ENCODE results near the gene HOXA9. TPM values are rescaled to one million over a fixed set of nuclear protein-coding genes. Genes with fewer than 3 reads are reported as not detected.

Gene HOXA9
- total RNA-seq: 8.6 and 13.6 TPM in 2 replicates

DNA sequence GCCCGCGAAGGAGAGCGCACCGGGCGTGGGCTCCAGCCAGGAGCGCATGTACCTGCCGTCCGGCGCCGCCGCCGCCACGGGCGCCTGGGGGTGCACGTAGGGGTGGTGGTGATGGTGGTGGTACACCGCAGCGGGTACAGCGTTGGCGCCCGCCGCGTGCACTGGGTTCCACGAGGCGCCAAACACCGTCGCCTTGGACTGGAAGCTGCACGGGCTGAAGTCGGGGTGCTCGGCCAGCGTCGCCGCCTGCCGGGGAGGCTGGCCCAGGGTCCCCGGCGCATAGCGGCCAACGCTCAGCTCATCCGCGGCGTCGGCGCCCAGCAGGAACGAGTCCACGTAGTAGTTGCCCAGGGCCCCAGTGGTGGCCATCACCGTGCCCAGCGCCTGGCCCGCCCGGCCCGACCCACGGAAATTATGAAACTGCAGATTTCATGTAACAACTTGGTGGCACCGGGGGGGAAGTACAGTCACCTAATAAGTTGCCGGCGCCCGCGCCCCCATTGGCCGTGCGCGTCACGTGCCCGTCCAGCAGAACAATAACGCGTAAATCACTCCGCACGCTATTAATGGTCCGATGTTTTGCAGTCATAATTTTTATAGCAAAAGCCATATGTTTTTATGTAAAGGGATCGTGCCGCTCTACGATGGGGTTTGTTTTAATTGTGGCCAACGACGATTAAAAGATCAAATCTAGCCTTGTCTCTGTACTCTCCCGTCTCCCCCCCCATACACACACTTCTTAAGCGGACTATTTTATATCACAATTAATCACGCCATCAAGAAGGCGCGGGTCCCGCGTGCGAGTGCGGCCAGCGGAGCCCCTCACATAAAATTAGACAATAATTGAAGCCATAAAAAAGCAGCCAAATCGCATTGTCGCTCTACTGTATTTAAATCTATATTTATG is at the start of gene HOXA9:
Gene HOXA9, minus strand, starts transcription at position 449 of the 907 bp plus-strand sequence. Its CDS starts 80 bp downstream, at position 369.

GRCh38 chr7:27199849-27200760 is 34.8 kb upstream of the HOXA9 start, which contains the start of gene HOXA13:
Gene HOXA13, minus strand, starts transcription at chr7:27200091. Its CDS starts 14 bp downstream, at chr7:27200077.

GRCh38 chr7:27185013-27185853 is 19.9 kb upstream of the HOXA9 start, which contains the start of gene HOXA11:
Gene HOXA11, minus strand, starts transcription at chr7:27185232. Its CDS starts 88 bp downstream, at chr7:27185144.

GRCh38 chr7:27173956-27174873 is 8.9 kb upstream of the HOXA9 start, which contains the start of gene HOXA10:
Gene HOXA10, minus strand, starts transcription at chr7:27174320. Its CDS starts 14 bp downstream, at chr7:27174306.

GRCh38 chr7:27156508-27156898 is 8.8 kb downstream of the HOXA9 start, which contains the start of gene HOXA7:
Gene HOXA7, minus strand, starts transcription at chr7:27156675. Its CDS starts 130 bp downstream, at chr7:27156545.

GRCh38 chr7:27151931-27152815 is 13.2 kb downstream of the HOXA9 start, which contains the start of gene HOXA3:
Gene HOXA3, minus strand, starts transcription at chr7:27152583. Its CDS starts 41,943 bp downstream, at chr7:27110640.

DNA sequence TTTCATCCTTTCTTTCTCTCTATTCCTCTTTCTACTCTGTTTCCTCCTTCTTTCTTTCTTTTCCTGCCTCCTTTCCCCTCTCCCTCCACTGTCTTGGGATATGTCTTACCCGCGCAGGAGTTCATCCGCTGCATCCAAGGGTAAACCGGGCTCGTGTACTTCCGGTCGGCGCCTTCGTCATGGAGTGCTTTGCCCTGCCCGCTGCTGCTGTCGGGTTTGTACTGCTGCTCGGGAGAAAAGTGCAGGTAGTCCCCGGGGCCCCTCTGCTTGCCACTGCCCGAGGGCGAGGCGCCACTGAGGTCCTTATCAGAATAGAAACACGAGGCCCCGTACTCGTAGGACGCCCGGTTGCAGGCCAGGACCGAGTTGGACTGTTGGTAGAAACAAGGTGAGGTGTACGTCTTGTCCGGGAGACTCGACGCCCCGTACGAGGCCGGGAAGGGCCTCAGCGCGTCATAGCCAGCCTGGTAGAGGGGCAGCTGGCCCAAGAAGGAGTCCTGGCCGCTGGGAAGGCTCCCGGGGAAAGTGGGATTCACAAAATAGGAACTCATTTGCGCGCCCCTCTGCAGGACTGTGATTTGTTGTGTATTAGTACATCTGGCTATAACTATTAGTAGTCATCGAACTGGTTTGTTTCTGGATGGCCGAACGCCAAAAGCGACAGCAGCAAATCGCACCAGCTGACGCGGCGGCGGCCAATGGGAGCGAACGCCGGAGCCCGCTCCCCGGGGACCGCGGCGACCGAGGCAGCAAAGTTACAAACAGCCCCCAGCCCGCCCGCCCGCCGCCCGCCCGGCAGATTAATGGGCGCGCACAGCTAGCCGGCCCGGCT is 17.9 kb downstream of the HOXA9 start, which contains the start of gene HOXA6:
Gene HOXA6, minus strand, starts transcription at position 576 of the 832 bp plus-strand sequence. Its CDS starts 25 bp downstream, at position 551.

GRCh38 chr7:27143023-27143949 is 22.1 kb downstream of the HOXA9 start, which contains the start of gene HOXA5:
Gene HOXA5, minus strand, starts transcription at chr7:27143681. Its CDS starts 74 bp downstream, at chr7:27143607.

GRCh38 chr7:27130540-27131389 is 34.6 kb downstream of the HOXA9 start, which contains the start of gene HOXA4:
Gene HOXA4, minus strand, starts transcription at chr7:27130757. Its CDS starts 24 bp downstream, at chr7:27130733.

Other genes starting within 250 kb of the HOXA9 start
- gene HOXA1, start 69.5 kb downstream of the HOXA9 start, total RNA-seq: under 0.01 and 0.11 TPM in 2 replicates
- gene HOXA2, start 62.9 kb downstream of the HOXA9 start, total RNA-seq: under 0.01 TPM in 1 of 2 replicates, not detected in the other
- gene HOXA4, start 34.8 kb downstream of the HOXA9 start, total RNA-seq: 0.22 and 0.37 TPM in 2 replicates
- gene HOXA5, start 21.9 kb downstream of the HOXA9 start, total RNA-seq: 0.66 and 0.75 TPM in 2 replicates
- gene HOXA6, start 17.8 kb downstream of the HOXA9 start, total RNA-seq: 0.37 and 1.7 TPM in 2 replicates
- gene HOXA3, start 13.0 kb downstream of the HOXA9 start, total RNA-seq: under 0.01 and 1.2 TPM in 2 replicates
- gene HOXA7, start 8.9 kb downstream of the HOXA9 start, total RNA-seq: 0.77 and 1.9 TPM in 2 replicates
- gene HOXA10, start 8.8 kb upstream of the HOXA9 start, total RNA-seq: 12.6 and 14.5 TPM in 2 replicates
- 12.4 and 17.5 TPM in 2 replicates for gene HOXA11, start 19.7 kb upstream of the HOXA9 start, total RNA-seq
- 14.9 and 17.6 TPM in 2 replicates for gene HOXA13, start 34.6 kb upstream of the HOXA9 start, total RNA-seq
- gene EVX1, start 77.3 kb upstream of the HOXA9 start, total RNA-seq: under 0.01 TPM in 1 of 2 replicates, not detected in the other

All from uterine smooth muscle cell (primary cell).